A673 (cell line): Measurements from ENCODE around the gene CNOT4.

Source experiments
- EZH2 ChIP-seq: fragments of 200-600 bp; sonication (generic); IDR thresholded peaks from 2 replicates; pipeline ENCODE4 v1.6.1; 2017; ENCODE audit warnings: borderline replicate concordance, low read depth, mild to moderate bottlenecking, mixed read lengths, antibody characterized with exemption, low read length; ENCODE audit not compliant: poor library complexity, severe bottlenecking
- TF ChIP-seq, protein P1 (sequence below): fragments of 300-800, 200-600 bp; sonication (generic); conservative IDR thresholded peaks from 2 replicates; pipeline ENCODE4 v1.5.1; 2017; ENCODE audit warnings: low read depth, mild to moderate bottlenecking, antibody characterized with exemption, low read length, moderate library complexity, mixed read lengths

GRCh38 chr7:135552148-135552547 lies 42.2 kb upstream of the CNOT4 start:
- TF ChIP-seq, protein P1, sequence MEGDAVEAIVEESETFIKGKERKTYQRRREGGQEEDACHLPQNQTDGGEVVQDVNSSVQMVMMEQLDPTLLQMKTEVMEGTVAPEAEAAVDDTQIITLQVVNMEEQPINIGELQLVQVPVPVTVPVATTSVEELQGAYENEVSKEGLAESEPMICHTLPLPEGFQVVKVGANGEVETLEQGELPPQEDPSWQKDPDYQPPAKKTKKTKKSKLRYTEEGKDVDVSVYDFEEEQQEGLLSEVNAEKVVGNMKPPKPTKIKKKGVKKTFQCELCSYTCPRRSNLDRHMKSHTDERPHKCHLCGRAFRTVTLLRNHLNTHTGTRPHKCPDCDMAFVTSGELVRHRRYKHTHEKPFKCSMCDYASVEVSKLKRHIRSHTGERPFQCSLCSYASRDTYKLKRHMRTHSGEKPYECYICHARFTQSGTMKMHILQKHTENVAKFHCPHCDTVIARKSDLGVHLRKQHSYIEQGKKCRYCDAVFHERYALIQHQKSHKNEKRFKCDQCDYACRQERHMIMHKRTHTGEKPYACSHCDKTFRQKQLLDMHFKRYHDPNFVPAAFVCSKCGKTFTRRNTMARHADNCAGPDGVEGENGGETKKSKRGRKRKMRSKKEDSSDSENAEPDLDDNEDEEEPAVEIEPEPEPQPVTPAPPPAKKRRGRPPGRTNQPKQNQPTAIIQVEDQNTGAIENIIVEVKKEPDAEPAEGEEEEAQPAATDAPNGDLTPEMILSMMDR, result no peak
- no peak for TF ChIP-seq EZH2
